Endometrial microvascular endothelial cells (primary cell): ENCODE measurements around the gene HSPA12A. TPM values are rescaled to one million over a fixed set of nuclear protein-coding genes. Genes with fewer than 3 reads are reported as not detected.

Experiments
- in situ Hi-C: cut with HindIII; loops from 2 replicates; pipeline ENCODE4 v1.10.0; 2017; ENCODE audit warnings: low sequenced_read_pairs, low pct_unique_long_range_greater_than_20kb; ENCODE audit errors: inconsistent ontology term
- total RNA-seq: library from RNA; depleted of rRNA; stranded (reverse); fragments of >200 nt; gene quantifications from one replicate; pipeline ENCODE4 v1.2.3, GENCODE V29; 2015; ENCODE audit errors: inconsistent ontology term

The HSPA12A gene
- total RNA-seq, 1 donor from 2014 or later, result 0.28 TPM

- in situ Hi-C loops, result no loop called here
Observed at GRCh38 chr10:116748041-116748440, 5.7 kb upstream of the HSPA12A start.

GRCh38 chr10:116747325-116747724, 5.0 kb upstream of the HSPA12A start:
- in situ Hi-C loops, result no loop called here

GRCh38 chr10:116744885-116745284, 2.5 kb upstream of the HSPA12A start:
- in situ Hi-C loops, result no loop called here

GRCh38 chr10:116744163-116744753, 1.9 kb upstream of the HSPA12A start:
- in situ Hi-C loops, result no loop called here

- in situ Hi-C loops, result no loop called here
Observed at GRCh38 chr10:116743266-116744064, 1.1 kb upstream of the HSPA12A start.

- in situ Hi-C loops, result no loop called here
Observed at GRCh38 chr10:116741391-116742351, 695 bp downstream of the HSPA12A start.

- in situ Hi-C loops, result no loop called here
Observed at GRCh38 chr10:116740971-116741370, 1.4 kb downstream of the HSPA12A start.

- in situ Hi-C loops, result no loop called here
Observed at GRCh38 chr10:116738339-116738738, 4.0 kb downstream of the HSPA12A start.

- in situ Hi-C loops, result no loop called here
Observed at GRCh38 chr10:116737627-116738327, 4.6 kb downstream of the HSPA12A start.

- in situ Hi-C loops, result no loop called here
Observed at GRCh38 chr10:116733566-116733965, 8.8 kb downstream of the HSPA12A start.

- in situ Hi-C loops, result no loop called here
Observed at GRCh38 chr10:116732573-116732972, 9.8 kb downstream of the HSPA12A start.

GRCh38 chr10:116730464-116731260, 11.7 kb downstream of the HSPA12A start:
- in situ Hi-C loops, result no loop called here

GRCh38 chr10:116729243-116729642, 13.1 kb downstream of the HSPA12A start:
- in situ Hi-C loops, result no loop called here

- in situ Hi-C loops, result no loop called here
Observed at GRCh38 chr10:116728526-116729096, 13.8 kb downstream of the HSPA12A start.

- in situ Hi-C loops, result no loop called here
Observed at GRCh38 chr10:116723428-116724281, 18.7 kb downstream of the HSPA12A start.

- in situ Hi-C loops, result no loop called here
Observed at GRCh38 chr10:116722736-116723427, 19.5 kb downstream of the HSPA12A start.
